GM23338 (cell line): ENCODE measurements around the gene PROCA1. TPM values are rescaled to one million over a fixed set of nuclear protein-coding genes. Genes with fewer than 3 reads are reported as not detected.

Experiments used
- ATAC-seq: fragments of 200-7000 bp; cut with Tn5 transposase; 3 replicates; pipeline ENCODE4 v1.9.1; 2020
- DNase-seq: peaks from one replicate; pipeline ENCODE4 v3.0.0-alpha.2; 2015; ENCODE audit warnings: low spot score
- H2AFZ ChIP-seq: fragments of 200-600 bp; sonication (generic); 2 replicates; pipeline ENCODE4 v1.8.0; 2016; ENCODE audit warnings: antibody characterized with exemption, mild to moderate bottlenecking, moderate library complexity
- H3F3A ChIP-seq: fragments of 200-600 bp; sonication (generic); replicated peaks from 2 replicates; pipeline ENCODE4 v1.8.0; 2017; ENCODE audit warnings: antibody characterized with exemption, mixed run types, low read depth
- H3K27ac ChIP-seq: fragments of 200-600 bp; sonication (generic); 2 replicates; pipeline ENCODE4 v1.6.1; 2016; ENCODE audit warnings: low read depth
- H3K27me3 ChIP-seq: fragments of 200-600 bp; sonication (generic); 2 replicates; pipeline ENCODE4 v1.8.0; 2016; ENCODE audit warnings: mild to moderate bottlenecking, mixed run types, moderate library complexity; ENCODE audit not compliant: insufficient read depth
- H3K36me3 ChIP-seq: fragments of 200-600 bp; sonication (generic); 2 replicates; pipeline ENCODE4 v1.8.0; 2016; ENCODE audit warnings: mild to moderate bottlenecking; ENCODE audit not compliant: insufficient read depth
- H3K4me1 ChIP-seq: fragments of 200-600 bp; sonication (generic); 2 replicates; pipeline ENCODE4 v1.8.0; 2016; ENCODE audit warnings: mild to moderate bottlenecking, moderate library complexity; ENCODE audit not compliant: insufficient read depth
- H3K4me2 ChIP-seq: fragments of 200-600 bp; sonication (generic); 2 replicates; pipeline ENCODE4 v1.7.1; 2017; ENCODE audit warnings: mixed run types
- H3K4me3 ChIP-seq: fragments of 200-600 bp; sonication (generic); 2 replicates; pipeline ENCODE4 v1.6.1; 2016; ENCODE audit warnings: mixed run types
- H3K79me2 ChIP-seq: fragments of 200-600 bp; sonication (generic); replicated peaks from 2 replicates; pipeline ENCODE4 v1.8.0; 2017; ENCODE audit warnings: mild to moderate bottlenecking; ENCODE audit not compliant: insufficient read depth
- H3K9me2 ChIP-seq: fragments of 200-600 bp; sonication (generic); 2 replicates; pipeline ENCODE4 v1.8.0; 2017; ENCODE audit not compliant: insufficient read depth
- H4K20me1 ChIP-seq: fragments of 200-600 bp; sonication (generic); replicated peaks from 2 replicates; pipeline ENCODE4 v1.8.0; 2017; ENCODE audit warnings: mild to moderate bottlenecking; ENCODE audit not compliant: insufficient read depth
- H3K27ac Mint-ChIP-seq: 2 replicates; pipeline ENCODE4 v1.8.0; 2020; ENCODE audit warnings: inconsistent platforms, mild to moderate bottlenecking, moderate library complexity, mixed read lengths
- H3K27me3 Mint-ChIP-seq: 3 replicates; pipeline ENCODE4 v1.8.0; 2022; ENCODE audit warnings: low read depth, mild to moderate bottlenecking, moderate library complexity, mixed read lengths, inconsistent platforms; ENCODE audit not compliant: insufficient read depth, poor library complexity
- H3K36me3 Mint-ChIP-seq: 3 replicates; pipeline ENCODE4 v1.8.0; 2021; ENCODE audit warnings: low read depth, mild to moderate bottlenecking, inconsistent platforms, moderate library complexity, mixed read lengths
- H3K4me1 Mint-ChIP-seq: 3 replicates; pipeline ENCODE4 v1.8.0; 2020; ENCODE audit warnings: mild to moderate bottlenecking, inconsistent platforms, mixed read lengths
- H3K4me3 Mint-ChIP-seq: 3 replicates; pipeline ENCODE4 v1.8.0; 2021; ENCODE audit warnings: moderate library complexity, mild to moderate bottlenecking, inconsistent platforms, mixed read lengths
- H3K9me3 Mint-ChIP-seq: 3 replicates; pipeline ENCODE4 v1.8.0; 2020; ENCODE audit warnings: moderate library complexity, mild to moderate bottlenecking, inconsistent platforms, mixed read lengths
- CREB1 ChIP-seq: fragments of 250-450 bp; sonication (Bioruptor Pico); IDR thresholded peaks from 2 replicates; pipeline ENCODE4 v1.5.0; 2020; ENCODE audit warnings: low read depth, mild to moderate bottlenecking, moderate library complexity
- EZH2 ChIP-seq: fragments of 200-600 bp; sonication (generic); IDR thresholded peaks from one replicate; pipeline ENCODE4 v1.8.0; 2017; ENCODE audit warnings: antibody characterized with exemption, mild to moderate bottlenecking, low read depth; ENCODE audit not compliant: unreplicated experiment
- EZH2phosphoT487 ChIP-seq: fragments of 200-600 bp; sonication (generic); IDR thresholded peaks from one replicate; pipeline ENCODE4 v1.8.1; 2018; ENCODE audit warnings: antibody characterized with exemption; ENCODE audit not compliant: unreplicated experiment
- JUNB ChIP-seq: IDR thresholded peaks from one replicate; pipeline ENCODE4 v1.6.1; 2016; ENCODE audit warnings: antibody characterized with exemption; ENCODE audit not compliant: unreplicated experiment
- NANOG ChIP-seq: IDR thresholded peaks from 2 replicates; pipeline ENCODE4 v1.6.1; 2016; ENCODE audit warnings: antibody characterized with exemption, borderline replicate concordance
- POLR2AphosphoS5 ChIP-seq: IDR thresholded peaks from 2 replicates; pipeline ENCODE4 v1.6.1; 2016; ENCODE audit warnings: antibody characterized with exemption, low read depth
- STAT1 ChIP-seq: IDR thresholded peaks from one replicate; pipeline ENCODE4 v1.6.1; 2016; ENCODE audit warnings: antibody characterized with exemption; ENCODE audit not compliant: unreplicated experiment
- ZNF114 ChIP-seq: fragments of 250-450 bp; sonication (Bioruptor Pico); IDR thresholded peaks from 2 replicates; pipeline ENCODE4 v1.5.0; 2020; ENCODE audit warnings: mild to moderate bottlenecking, moderate library complexity
- ZNF331 ChIP-seq: fragments of 250-450 bp; sonication (Bioruptor Pico); IDR thresholded peaks from 2 replicates; pipeline ENCODE4 v1.5.0; 2020; ENCODE audit warnings: low read depth, mild to moderate bottlenecking, moderate library complexity
- polyA plus RNA-seq: library from polyadenylated mRNA; unstranded; fragments of >200 nt; fragmentation: Nextera tagmentation; extraction: Ambion mirVana; gene quantifications from 2 replicates; pipeline ENCODE4 v1.2.1, GENCODE V29; 2016
- total RNA-seq: library from RNA; depleted of rRNA; stranded (reverse); fragments of >200 nt; shearing (Covaris generic); gene quantifications from 2 replicates; pipeline ENCODE4 v1.2.3, GENCODE V29; 2014
- TF ChIP-seq, protein P1 (sequence below): IDR thresholded peaks from one replicate; pipeline ENCODE4 v1.6.1; 2018; ENCODE audit warnings: antibody characterized with exemption; ENCODE audit not compliant: unreplicated experiment
- TF ChIP-seq, protein P2 (sequence below), 2 experiments: fragments of 200-600 bp in 1 of 2; sonication (generic) in 1 of 2; conservative IDR thresholded peaks; 2 replicates each; pipeline versions ENCODE4 v1.5.1 to v1.6.1; 2016 to 2017; ENCODE audit warnings: antibody characterized with exemption in 2 of 2, low read depth in 2 of 2, mild to moderate bottlenecking in 2 of 2, moderate library complexity in 1 of 2
- TF ChIP-seq, protein P3 (sequence below): IDR thresholded peaks from 2 replicates; pipeline ENCODE4 v1.6.1; 2016; ENCODE audit warnings: antibody characterized with exemption
- TF ChIP-seq, protein P4 (sequence below): fragments of 250-450 bp; sonication (Bioruptor Pico); IDR thresholded peaks from 2 replicates; pipeline ENCODE4 v1.5.0; 2020; ENCODE audit warnings: mild to moderate bottlenecking, moderate library complexity

The PROCA1 gene
- total and polyA plus RNA-seq, 2 experiments from 2014 or later = 11.3 to 14.4 TPM

DNA sequence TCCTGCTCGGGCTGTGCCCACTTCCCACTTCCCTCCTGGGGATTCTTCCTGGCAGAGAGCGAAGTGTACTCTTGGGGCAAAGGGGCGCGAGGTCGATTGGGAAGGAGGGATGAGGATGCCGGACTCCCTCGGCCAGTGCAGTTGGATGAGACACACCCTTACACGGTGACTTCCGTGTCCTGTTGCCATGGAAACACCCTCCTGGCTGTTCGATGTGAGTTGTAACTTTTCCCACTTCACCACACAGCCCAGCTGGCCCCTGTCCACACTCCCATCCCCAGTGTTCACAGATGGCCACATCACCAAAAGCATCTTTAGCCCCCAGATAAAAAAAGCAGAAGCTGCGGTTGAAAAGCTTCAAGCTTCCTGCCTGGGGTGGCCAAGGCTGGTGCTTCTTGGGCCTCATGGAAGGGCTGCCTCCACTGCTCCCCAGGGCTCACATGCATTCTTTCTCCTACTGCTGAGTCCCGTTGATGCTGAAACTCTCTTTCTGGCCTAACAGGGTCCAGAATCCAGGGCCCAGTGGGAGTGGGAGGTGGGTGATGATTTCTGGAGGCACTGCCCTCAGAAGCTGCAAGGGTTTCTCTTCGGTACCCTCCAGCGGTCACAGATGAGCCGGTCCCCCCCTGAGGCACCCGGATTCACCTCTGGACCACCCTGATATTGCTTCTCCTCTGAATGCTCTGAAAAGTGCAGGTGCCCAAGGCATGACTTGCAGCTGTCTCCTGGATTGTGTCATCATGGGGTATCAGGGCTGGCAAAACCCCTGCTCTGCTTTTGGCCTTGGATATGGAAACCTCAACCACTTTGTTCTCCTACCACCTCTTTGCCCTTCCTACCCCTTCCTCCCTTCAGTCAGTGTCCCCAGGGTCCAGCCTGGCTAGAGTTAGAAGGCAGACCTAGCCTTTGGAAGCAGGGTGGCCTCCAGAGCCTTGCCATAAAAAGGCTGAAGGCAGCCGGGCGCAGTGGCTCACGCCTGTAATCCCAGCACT, 30.0 kb upstream of the PROCA1 start:
- Histone ChIP-seq H3K4me3 (no peak overlapping the region), H3K9me2 (no peaks in the 10 kb centered on the region), H3K79me2 (peaks cover 24% of the 10 kb centered on the region), H3K4me1 (peaks cover 23% of the 10 kb centered on the region), H3K36me3 (no peaks in the 10 kb centered on the region; the same call in 1 of the 2 replicates), H3K4me2 (no peak overlapping the region), H3F3A (peaks cover 15% of the 10 kb centered on the region; the same call in 1 of the 2 replicates), H2AFZ (no peak overlapping the region), H3K27me3 (no peaks in the 10 kb centered on the region), H4K20me1 (peaks cover 3% of the 10 kb centered on the region; the same call in 1 of the 2 replicates), H3K27ac (0 out of 2 replicates have a peak overlapping the region, but pooled peaks have one; percentile 95)
- DNase-seq (no peak), ATAC-seq (no peak)
- H3K27me3 Mint-ChIP-seq = peaks cover 31% of the 10 kb centered on the region
- H3K27ac Mint-ChIP-seq = 0 out of 2 replicates have a peak overlapping the region, but pooled peaks have one; percentile 96
- H3K4me3 Mint-ChIP-seq = no peak overlapping the region
- no peak for TF ChIP-seq ZNF114 (CRISPR knock-in tag)
- TF ChIP-seq, protein P1, sequence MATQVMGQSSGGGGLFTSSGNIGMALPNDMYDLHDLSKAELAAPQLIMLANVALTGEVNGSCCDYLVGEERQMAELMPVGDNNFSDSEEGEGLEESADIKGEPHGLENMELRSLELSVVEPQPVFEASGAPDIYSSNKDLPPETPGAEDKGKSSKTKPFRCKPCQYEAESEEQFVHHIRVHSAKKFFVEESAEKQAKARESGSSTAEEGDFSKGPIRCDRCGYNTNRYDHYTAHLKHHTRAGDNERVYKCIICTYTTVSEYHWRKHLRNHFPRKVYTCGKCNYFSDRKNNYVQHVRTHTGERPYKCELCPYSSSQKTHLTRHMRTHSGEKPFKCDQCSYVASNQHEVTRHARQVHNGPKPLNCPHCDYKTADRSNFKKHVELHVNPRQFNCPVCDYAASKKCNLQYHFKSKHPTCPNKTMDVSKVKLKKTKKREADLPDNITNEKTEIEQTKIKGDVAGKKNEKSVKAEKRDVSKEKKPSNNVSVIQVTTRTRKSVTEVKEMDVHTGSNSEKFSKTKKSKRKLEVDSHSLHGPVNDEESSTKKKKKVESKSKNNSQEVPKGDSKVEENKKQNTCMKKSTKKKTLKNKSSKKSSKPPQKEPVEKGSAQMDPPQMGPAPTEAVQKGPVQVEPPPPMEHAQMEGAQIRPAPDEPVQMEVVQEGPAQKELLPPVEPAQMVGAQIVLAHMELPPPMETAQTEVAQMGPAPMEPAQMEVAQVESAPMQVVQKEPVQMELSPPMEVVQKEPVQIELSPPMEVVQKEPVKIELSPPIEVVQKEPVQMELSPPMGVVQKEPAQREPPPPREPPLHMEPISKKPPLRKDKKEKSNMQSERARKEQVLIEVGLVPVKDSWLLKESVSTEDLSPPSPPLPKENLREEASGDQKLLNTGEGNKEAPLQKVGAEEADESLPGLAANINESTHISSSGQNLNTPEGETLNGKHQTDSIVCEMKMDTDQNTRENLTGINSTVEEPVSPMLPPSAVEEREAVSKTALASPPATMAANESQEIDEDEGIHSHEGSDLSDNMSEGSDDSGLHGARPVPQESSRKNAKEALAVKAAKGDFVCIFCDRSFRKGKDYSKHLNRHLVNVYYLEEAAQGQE = no peak
- TF ChIP-seq EZH2phosphoT487 = no peak
- TF ChIP-seq POLR2AphosphoS5 = no peak
- TF ChIP-seq JUNB = no peak
- TF ChIP-seq, protein P2, sequence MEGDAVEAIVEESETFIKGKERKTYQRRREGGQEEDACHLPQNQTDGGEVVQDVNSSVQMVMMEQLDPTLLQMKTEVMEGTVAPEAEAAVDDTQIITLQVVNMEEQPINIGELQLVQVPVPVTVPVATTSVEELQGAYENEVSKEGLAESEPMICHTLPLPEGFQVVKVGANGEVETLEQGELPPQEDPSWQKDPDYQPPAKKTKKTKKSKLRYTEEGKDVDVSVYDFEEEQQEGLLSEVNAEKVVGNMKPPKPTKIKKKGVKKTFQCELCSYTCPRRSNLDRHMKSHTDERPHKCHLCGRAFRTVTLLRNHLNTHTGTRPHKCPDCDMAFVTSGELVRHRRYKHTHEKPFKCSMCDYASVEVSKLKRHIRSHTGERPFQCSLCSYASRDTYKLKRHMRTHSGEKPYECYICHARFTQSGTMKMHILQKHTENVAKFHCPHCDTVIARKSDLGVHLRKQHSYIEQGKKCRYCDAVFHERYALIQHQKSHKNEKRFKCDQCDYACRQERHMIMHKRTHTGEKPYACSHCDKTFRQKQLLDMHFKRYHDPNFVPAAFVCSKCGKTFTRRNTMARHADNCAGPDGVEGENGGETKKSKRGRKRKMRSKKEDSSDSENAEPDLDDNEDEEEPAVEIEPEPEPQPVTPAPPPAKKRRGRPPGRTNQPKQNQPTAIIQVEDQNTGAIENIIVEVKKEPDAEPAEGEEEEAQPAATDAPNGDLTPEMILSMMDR (conservative IDR thresholded peaks at IDR 0.05; ENCODE audit: low read depth in 2 of 2) = no peak
- TF ChIP-seq, protein P3, sequence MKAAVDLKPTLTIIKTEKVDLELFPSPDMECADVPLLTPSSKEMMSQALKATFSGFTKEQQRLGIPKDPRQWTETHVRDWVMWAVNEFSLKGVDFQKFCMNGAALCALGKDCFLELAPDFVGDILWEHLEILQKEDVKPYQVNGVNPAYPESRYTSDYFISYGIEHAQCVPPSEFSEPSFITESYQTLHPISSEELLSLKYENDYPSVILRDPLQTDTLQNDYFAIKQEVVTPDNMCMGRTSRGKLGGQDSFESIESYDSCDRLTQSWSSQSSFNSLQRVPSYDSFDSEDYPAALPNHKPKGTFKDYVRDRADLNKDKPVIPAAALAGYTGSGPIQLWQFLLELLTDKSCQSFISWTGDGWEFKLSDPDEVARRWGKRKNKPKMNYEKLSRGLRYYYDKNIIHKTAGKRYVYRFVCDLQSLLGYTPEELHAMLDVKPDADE = no peak
- TF ChIP-seq, protein P4, sequence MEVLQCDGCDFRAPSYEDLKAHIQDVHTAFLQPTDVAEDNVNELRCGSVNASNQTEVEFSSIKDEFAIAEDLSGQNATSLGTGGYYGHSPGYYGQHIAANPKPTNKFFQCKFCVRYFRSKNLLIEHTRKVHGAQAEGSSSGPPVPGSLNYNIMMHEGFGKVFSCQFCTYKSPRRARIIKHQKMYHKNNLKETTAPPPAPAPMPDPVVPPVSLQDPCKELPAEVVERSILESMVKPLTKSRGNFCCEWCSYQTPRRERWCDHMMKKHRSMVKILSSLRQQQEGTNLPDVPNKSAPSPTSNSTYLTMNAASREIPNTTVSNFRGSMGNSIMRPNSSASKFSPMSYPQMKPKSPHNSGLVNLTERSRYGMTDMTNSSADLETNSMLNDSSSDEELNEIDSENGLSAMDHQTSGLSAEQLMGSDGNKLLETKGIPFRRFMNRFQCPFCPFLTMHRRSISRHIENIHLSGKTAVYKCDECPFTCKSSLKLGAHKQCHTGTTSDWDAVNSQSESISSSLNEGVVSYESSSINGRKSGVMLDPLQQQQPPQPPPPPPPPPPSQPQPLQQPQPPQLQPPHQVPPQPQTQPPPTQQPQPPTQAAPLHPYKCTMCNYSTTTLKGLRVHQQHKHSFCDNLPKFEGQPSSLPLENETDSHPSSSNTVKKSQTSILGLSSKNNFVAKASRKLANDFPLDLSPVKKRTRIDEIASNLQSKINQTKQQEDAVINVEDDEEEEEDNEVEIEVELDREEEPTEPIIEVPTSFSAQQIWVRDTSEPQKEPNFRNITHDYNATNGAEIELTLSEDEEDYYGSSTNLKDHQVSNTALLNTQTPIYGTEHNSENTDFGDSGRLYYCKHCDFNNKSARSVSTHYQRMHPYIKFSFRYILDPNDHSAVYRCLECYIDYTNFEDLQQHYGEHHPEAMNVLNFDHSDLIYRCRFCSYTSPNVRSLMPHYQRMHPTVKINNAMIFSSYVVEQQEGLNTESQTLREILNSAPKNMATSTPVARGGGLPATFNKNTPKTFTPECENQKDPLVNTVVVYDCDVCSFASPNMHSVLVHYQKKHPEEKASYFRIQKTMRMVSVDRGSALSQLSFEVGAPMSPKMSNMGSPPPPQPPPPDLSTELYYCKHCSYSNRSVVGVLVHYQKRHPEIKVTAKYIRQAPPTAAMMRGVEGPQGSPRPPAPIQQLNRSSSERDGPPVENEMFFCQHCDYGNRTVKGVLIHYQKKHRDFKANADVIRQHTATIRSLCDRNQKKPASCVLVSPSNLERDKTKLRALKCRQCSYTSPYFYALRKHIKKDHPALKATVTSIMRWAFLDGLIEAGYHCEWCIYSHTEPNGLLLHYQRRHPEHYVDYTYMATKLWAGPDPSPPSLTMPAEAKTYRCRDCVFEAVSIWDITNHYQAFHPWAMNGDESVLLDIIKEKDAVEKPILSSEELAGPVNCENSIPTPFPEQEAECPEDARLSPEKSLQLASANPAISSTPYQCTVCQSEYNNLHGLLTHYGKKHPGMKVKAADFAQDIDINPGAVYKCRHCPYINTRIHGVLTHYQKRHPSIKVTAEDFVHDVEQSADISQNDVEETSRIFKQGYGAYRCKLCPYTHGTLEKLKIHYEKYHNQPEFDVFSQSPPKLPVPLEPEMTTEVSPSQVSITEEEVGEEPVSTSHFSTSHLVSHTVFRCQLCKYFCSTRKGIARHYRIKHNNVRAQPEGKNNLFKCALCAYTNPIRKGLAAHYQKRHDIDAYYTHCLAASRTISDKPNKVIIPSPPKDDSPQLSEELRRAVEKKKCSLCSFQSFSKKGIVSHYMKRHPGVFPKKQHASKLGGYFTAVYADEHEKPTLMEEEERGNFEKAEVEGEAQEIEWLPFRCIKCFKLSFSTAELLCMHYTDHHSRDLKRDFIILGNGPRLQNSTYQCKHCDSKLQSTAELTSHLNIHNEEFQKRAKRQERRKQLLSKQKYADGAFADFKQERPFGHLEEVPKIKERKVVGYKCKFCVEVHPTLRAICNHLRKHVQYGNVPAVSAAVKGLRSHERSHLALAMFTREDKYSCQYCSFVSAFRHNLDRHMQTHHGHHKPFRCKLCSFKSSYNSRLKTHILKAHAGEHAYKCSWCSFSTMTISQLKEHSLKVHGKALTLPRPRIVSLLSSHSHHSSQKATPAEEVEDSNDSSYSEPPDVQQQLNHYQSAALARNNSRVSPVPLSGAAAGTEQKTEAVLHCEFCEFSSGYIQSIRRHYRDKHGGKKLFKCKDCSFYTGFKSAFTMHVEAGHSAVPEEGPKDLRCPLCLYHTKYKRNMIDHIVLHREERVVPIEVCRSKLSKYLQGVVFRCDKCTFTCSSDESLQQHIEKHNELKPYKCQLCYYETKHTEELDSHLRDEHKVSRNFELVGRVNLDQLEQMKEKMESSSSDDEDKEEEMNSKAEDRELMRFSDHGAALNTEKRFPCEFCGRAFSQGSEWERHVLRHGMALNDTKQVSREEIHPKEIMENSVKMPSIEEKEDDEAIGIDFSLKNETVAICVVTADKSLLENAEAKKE (CRISPR knock-in tag) = no peak
- no peak for TF ChIP-seq NANOG
- TF ChIP-seq ZNF331 (CRISPR knock-in tag) = no peak
- no peak for TF ChIP-seq STAT1
- TF ChIP-seq EZH2 = no peak
- no peak for TF ChIP-seq CREB1 (CRISPR knock-in tag)
- H3K9me3 Mint-ChIP-seq = no peaks in the 10 kb centered on the region
- peaks cover 15% of the 10 kb centered on the region for H3K4me1 Mint-ChIP-seq
- H3K36me3 Mint-ChIP-seq = peaks cover 39% of the 10 kb centered on the region
